ENCODE data around the gene NCOA7. TPM values are rescaled to one million over a fixed set of nuclear protein-coding genes. Genes with fewer than 3 reads are reported as not detected.

NCOA7 gene
- total and polyA plus RNA-seq, 5 donors = 5.9 to 18.6 (median 16.9) TPM

- no peaks in the 10 kb centered on the region for H3K27me3 ChIP-seq (ENCODE audit: control insufficient read depth, insufficient read depth)
- DNase-seq (no peak), ATAC-seq (peak in 1 of 2 donors; percentile 26)
- H3K27ac ChIP-seq (ENCODE audit: low read length) = peak overlapping the region; percentile 32
- H3K9me3 ChIP-seq (ENCODE audit: control insufficient read depth, low read length) = no peaks in the 10 kb centered on the region
- intact Hi-C loops (cut with DNase I) = no loop called here
- H3K4me1 ChIP-seq (ENCODE audit: control insufficient read depth, insufficient read depth, low read length) = peaks cover 12% of the 10 kb centered on the region
- WGBS = 87% methylated on average over 2 of the region's 2 CpGs
- H3K4me3 ChIP-seq (ENCODE audit: low read length) = no peak overlapping the region
Measured at GRCh38 chr6:125828476-125829039, 37.8 kb downstream of the NCOA7 start.

GRCh38 chr6:125829433-125829832 lies 38.7 kb downstream of the NCOA7 start:
- H3K27me3 ChIP-seq (ENCODE audit: control insufficient read depth, insufficient read depth) = no peaks in the 10 kb centered on the region
- peaks cover 13% of the 10 kb centered on the region for H3K4me1 ChIP-seq (ENCODE audit: control insufficient read depth, insufficient read depth, low read length)
- ATAC-seq (no peak), DNase-seq (no peak)
- no peaks in the 10 kb centered on the region for H3K9me3 ChIP-seq (ENCODE audit: control insufficient read depth, low read length)
- intact Hi-C loops (cut with DNase I) = no loop called here
- H3K27ac ChIP-seq (ENCODE audit: low read length) = no peak overlapping the region
- H3K4me3 ChIP-seq (ENCODE audit: low read length) = no peak overlapping the region
- WGBS = 65% methylated on average over 4 of the region's 4 CpGs

- no peak overlapping the region for H3K27ac ChIP-seq (ENCODE audit: low read length)
- no peak for DNase-seq
- ATAC-seq = no peak
- no peak overlapping the region for H3K4me3 ChIP-seq (ENCODE audit: low read length)
- no peaks in the 10 kb centered on the region for H3K9me3 ChIP-seq (ENCODE audit: control insufficient read depth, low read length)
- intact Hi-C loops (cut with DNase I) = no loop called here
- 90% methylated on average over 5 of the region's 5 CpGs for WGBS
- no peaks in the 10 kb centered on the region for H3K27me3 ChIP-seq (ENCODE audit: control insufficient read depth, insufficient read depth)
- peaks cover 13% of the 10 kb centered on the region for H3K4me1 ChIP-seq (ENCODE audit: control insufficient read depth, insufficient read depth, low read length)
Measured at GRCh38 chr6:125831659-125832058, 40.9 kb downstream of the NCOA7 start.

GRCh38 chr6:125832391-125833117 lies 41.8 kb downstream of the NCOA7 start:
- no peaks in the 10 kb centered on the region for H3K27me3 ChIP-seq (ENCODE audit: control insufficient read depth, insufficient read depth)
- WGBS = 62% methylated on average over 5 of the region's 5 CpGs
- peak overlapping the region; percentile 85 for H3K27ac ChIP-seq (ENCODE audit: low read length)
- peaks cover 13% of the 10 kb centered on the region for H3K4me1 ChIP-seq (ENCODE audit: control insufficient read depth, insufficient read depth, low read length)
- no peaks in the 10 kb centered on the region for H3K9me3 ChIP-seq (ENCODE audit: control insufficient read depth, low read length)
- H3K4me3 ChIP-seq (ENCODE audit: low read length) = no peak overlapping the region
- DNase-seq = no peak
- no peak for ATAC-seq
- intact Hi-C loops (cut with DNase I) = no loop called here

- Histone ChIP-seq H3K9me3 (ENCODE audit: control insufficient read depth, low read length) (no peaks in the 10 kb centered on the region), H3K27me3 (ENCODE audit: control insufficient read depth, insufficient read depth) (no peaks in the 10 kb centered on the region), H3K4me1 (ENCODE audit: control insufficient read depth, insufficient read depth, low read length) (peaks cover 10% of the 10 kb centered on the region), H3K4me3 (ENCODE audit: low read length) (no peak overlapping the region), H3K27ac (ENCODE audit: low read length) (peak overlapping the region; percentile 45)
- DNase-seq (no peak), ATAC-seq (no peak)
- WGBS = 77% methylated on average over 2 of the region's 2 CpGs
- intact Hi-C loops (cut with DNase I) = no loop called here
Measured at GRCh38 chr6:125834348-125834747, 43.6 kb downstream of the NCOA7 start.

GRCh38 chr6:125835221-125835744 lies 44.5 kb downstream of the NCOA7 start:
- ATAC-seq (peak; percentile 86 to 91), DNase-seq (peak in 2 of 3 donors; percentile 46 to 68)
- Histone ChIP-seq H3K4me1 (ENCODE audit: control insufficient read depth, insufficient read depth, low read length) (peaks cover 9% of the 10 kb centered on the region), H3K27me3 (ENCODE audit: control insufficient read depth, insufficient read depth) (no peaks in the 10 kb centered on the region), H3K27ac (ENCODE audit: low read length) (peak overlapping the region; percentile 67), H3K4me3 (ENCODE audit: low read length) (no peak overlapping the region), H3K9me3 (ENCODE audit: control insufficient read depth, low read length) (no peaks in the 10 kb centered on the region)
- 44% methylated on average over 2 of the region's 2 CpGs for WGBS
- intact Hi-C loops (cut with DNase I) = no loop called here

- H3K27ac ChIP-seq (ENCODE audit: low read length) = no peak overlapping the region
- no peaks in the 10 kb centered on the region for H3K9me3 ChIP-seq (ENCODE audit: control insufficient read depth, low read length)
- ATAC-seq (no peak), DNase-seq (no peak)
- H3K27me3 ChIP-seq (ENCODE audit: control insufficient read depth, insufficient read depth) = no peaks in the 10 kb centered on the region
- H3K4me1 ChIP-seq (ENCODE audit: control insufficient read depth, insufficient read depth, low read length) = peaks cover 11% of the 10 kb centered on the region
- intact Hi-C loops (cut with DNase I) = no loop called here
- whole genome bisulfite sequencing = 91% methylated on average over 2 of the region's 2 CpGs
- no peak overlapping the region for H3K4me3 ChIP-seq (ENCODE audit: low read length)
Measured at GRCh38 chr6:125836466-125836865, 45.7 kb downstream of the NCOA7 start.

GRCh38 chr6:125839471-125839870 lies 48.7 kb downstream of the NCOA7 start:
- Histone ChIP-seq H3K4me1 (ENCODE audit: control insufficient read depth, insufficient read depth, low read length) (peaks cover 4% of the 10 kb centered on the region), H3K27me3 (ENCODE audit: control insufficient read depth, insufficient read depth) (no peaks in the 10 kb centered on the region), H3K9me3 (ENCODE audit: control insufficient read depth, low read length) (no peaks in the 10 kb centered on the region), H3K4me3 (ENCODE audit: low read length) (no peak overlapping the region), H3K27ac (ENCODE audit: low read length) (peak overlapping the region; percentile 64)
- ATAC-seq (peak in 1 of 2 donors; percentile 69), DNase-seq (no peak)
- WGBS = 51% methylated on average over 7 of the region's 7 CpGs
- intact Hi-C loops (cut with DNase I) = no loop called here

GRCh38 chr6:125839879-125840278 lies 49.1 kb downstream of the NCOA7 start:
- WGBS = 56% methylated on average over 1 of the region's 1 CpG
- Histone ChIP-seq H3K27ac (ENCODE audit: low read length) (no peak overlapping the region), H3K4me3 (ENCODE audit: low read length) (no peak overlapping the region), H3K9me3 (ENCODE audit: control insufficient read depth, low read length) (no peaks in the 10 kb centered on the region), H3K27me3 (ENCODE audit: control insufficient read depth, insufficient read depth) (no peaks in the 10 kb centered on the region), H3K4me1 (ENCODE audit: control insufficient read depth, insufficient read depth, low read length) (peaks cover 4% of the 10 kb centered on the region)
- ATAC-seq = no peak
- intact Hi-C loops (cut with DNase I) = loop anchor here in 1 of 4 donors (10.0 kb wide), 1 partner anchor 45 kb away; the partner anchor contains the start of gene NCOA7
- DNase-seq = no peak

GRCh38 chr6:125841356-125842090 lies 50.8 kb downstream of the NCOA7 start:
- Histone ChIP-seq H3K27me3 (ENCODE audit: control insufficient read depth, insufficient read depth) (no peaks in the 10 kb centered on the region), H3K9me3 (ENCODE audit: control insufficient read depth, low read length) (no peaks in the 10 kb centered on the region), H3K4me3 (ENCODE audit: low read length) (no peak overlapping the region), H3K4me1 (ENCODE audit: control insufficient read depth, insufficient read depth, low read length) (peaks cover 6% of the 10 kb centered on the region), H3K27ac (ENCODE audit: low read length) (no peak overlapping the region)
- WGBS = 96% methylated on average over 5 of the region's 5 CpGs
- intact Hi-C loops (cut with DNase I) = loop anchor here in 1 of 4 donors (10.0 kb wide), 1 partner anchor 47 kb away; the partner anchor contains the start of gene NCOA7
- DNase-seq (no peak), ATAC-seq (no peak)
